NB4 (cell line): ENCODE data around the gene NTSR1.

ENCODE experiments used
- POLR2A ChIP-seq: IDR thresholded peaks from 2 replicates; pipeline ENCODE4 v1.6.1; 2011; ENCODE audit warnings: mild to moderate bottlenecking; ENCODE audit not compliant: insufficient read length; ENCODE audit errors: extremely low read depth
- TF ChIP-seq, protein P1 (sequence below): IDR thresholded peaks from one replicate; pipeline ENCODE4 v1.5.1; 2012; ENCODE audit warnings: low read depth, low read length

DNA sequence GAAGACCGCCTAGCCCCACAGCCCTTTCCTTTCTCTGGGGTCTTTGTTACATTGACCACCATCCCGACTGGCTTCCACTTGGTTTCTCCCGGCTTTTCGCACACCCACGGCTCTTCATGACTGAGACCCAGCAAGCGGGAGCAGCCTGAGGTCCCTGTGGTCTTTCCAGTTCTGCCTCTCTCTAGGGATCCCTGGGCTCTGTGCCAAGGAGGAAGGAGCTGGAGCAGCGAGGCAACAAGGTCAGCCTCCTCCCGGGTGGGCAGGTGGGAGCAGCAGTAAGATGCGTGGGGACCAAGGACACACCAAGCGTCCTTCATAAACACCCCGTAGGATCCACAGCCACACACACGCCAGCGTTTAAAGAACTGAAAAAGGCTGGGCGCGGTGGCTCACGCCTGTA, 58.1 kb downstream of the NTSR1 start:
- TF ChIP-seq, protein P1, sequence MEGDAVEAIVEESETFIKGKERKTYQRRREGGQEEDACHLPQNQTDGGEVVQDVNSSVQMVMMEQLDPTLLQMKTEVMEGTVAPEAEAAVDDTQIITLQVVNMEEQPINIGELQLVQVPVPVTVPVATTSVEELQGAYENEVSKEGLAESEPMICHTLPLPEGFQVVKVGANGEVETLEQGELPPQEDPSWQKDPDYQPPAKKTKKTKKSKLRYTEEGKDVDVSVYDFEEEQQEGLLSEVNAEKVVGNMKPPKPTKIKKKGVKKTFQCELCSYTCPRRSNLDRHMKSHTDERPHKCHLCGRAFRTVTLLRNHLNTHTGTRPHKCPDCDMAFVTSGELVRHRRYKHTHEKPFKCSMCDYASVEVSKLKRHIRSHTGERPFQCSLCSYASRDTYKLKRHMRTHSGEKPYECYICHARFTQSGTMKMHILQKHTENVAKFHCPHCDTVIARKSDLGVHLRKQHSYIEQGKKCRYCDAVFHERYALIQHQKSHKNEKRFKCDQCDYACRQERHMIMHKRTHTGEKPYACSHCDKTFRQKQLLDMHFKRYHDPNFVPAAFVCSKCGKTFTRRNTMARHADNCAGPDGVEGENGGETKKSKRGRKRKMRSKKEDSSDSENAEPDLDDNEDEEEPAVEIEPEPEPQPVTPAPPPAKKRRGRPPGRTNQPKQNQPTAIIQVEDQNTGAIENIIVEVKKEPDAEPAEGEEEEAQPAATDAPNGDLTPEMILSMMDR, result no peak
- TF ChIP-seq POLR2A, result no peak
